GM12875 (cell line): ENCODE measurements around the gene GYPC.

Source experiments
- H3K4me3 ChIP-seq: one replicate; pipeline ENCODE4 v1.5.1; 2011; ENCODE audit warnings: low read depth, low read length, control low read depth
- CTCF ChIP-seq: IDR thresholded peaks from 2 replicates; pipeline ENCODE4 v1.5.1; 2011; ENCODE audit warnings: low read depth, mild to moderate bottlenecking, control low read depth, inconsistent platforms, low read length, moderate library complexity, borderline replicate concordance; ENCODE audit not compliant: insufficient read depth

Gene GYPC

GRCh38 chr2:126650994-126651393 lies 5.0 kb upstream of the GYPC start:
- no peak for TF ChIP-seq CTCF
- H3K4me3 ChIP-seq: no peak overlapping the region

DNA sequence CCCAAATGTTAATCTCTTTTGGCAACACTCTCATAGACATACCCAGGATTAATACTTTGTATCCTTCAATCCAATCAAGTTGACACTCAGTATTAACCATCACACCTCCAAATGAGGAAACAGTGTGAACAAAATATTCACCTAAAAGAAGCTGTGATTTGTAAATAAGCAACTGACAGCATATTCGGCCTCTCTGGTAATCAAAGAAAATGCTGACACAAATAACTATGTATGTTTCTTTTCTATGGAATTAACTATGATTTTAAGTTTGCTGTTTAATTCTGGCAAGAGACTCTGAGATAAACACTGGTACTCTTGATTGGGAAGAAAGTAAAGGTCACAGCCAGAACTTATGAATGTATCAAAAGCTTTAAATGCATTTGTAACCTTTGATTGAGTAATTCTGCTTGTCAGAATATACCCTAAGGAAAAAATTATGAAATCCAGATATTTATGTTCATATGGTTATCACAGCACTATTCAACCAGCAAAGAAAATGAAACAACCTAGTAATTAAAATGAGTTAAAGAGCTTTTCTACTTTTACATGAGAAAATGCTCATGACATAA lies 3.6 kb upstream of the GYPC start:
- no peak for TF ChIP-seq CTCF
- H3K4me3 ChIP-seq: no peak overlapping the region

DNA sequence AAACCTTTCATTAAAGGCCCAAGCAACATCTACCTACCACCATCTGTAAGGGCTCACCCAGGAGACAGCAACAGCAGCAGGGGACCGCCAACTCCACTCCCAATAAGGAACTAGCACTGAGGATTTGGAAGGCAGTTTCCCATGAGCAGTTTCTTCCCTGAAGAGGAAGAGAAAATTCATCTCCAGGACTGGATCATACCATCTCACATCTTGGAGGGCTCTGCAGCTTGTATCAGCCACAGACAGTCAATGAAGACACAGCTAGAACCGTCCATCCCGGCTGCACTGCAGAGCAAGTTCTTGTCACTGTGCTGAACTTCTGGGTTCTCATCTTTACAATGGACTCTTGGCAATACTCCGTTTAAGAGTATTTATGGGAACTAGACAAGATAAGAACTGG lies 2.8 kb upstream of the GYPC start:
- TF ChIP-seq CTCF: no peak
- H3K4me3 ChIP-seq: no peak overlapping the region

DNA sequence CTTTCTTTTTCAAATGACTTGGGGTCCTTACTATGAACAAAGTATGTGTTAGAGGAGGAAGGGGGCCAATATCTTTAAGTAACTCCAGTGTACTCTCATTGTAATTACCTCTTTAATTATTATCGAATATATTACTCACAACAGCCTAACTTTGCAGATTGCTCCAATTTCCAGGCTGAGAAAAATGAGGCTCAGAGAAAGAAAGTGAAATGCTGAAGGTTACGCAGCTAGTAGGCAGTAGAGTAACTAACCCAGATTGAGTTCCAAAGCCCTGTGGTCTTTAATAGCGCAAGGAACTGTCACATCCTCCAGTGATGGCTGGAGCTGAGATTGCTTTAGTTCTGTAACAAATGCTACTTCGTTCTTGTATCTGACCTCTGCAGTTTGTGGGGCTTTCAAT lies 2.2 kb upstream of the GYPC start:
- H3K4me3 ChIP-seq: no peak overlapping the region
- TF ChIP-seq CTCF: no peak

- H3K4me3 ChIP-seq: no peak overlapping the region
- TF ChIP-seq CTCF: no peak
These were observed 907 bp upstream of the GYPC start for GRCh38 chr2:126655051-126655450.

GRCh38 chr2:126656431-126657147 lies 631 bp downstream of the GYPC start:
- no peak for TF ChIP-seq CTCF
- peak overlapping the region; percentile 94 for H3K4me3 ChIP-seq

GRCh38 chr2:126657148-126657635 lies 1.2 kb downstream of the GYPC start:
- no peak for TF ChIP-seq CTCF
- peak overlapping the region; percentile 94 for H3K4me3 ChIP-seq
